Sigmoid colon (tissue), 4 donors: Measurements from ENCODE around the gene CAPN10.

Experiments used
- CTCF ChIP-seq, 4 experiments: fragments of 450-650 bp in 3 of 4; fragments of 200-600 bp in 1 of 4; IDR thresholded peaks; one replicate each; pipeline ENCODE4 v1.5.1; 2016 to 2019; ENCODE audit warnings: antibody characterized with exemption in 4 of 4, mild to moderate bottlenecking in 3 of 4, moderate library complexity in 2 of 4
- EP300 ChIP-seq, 4 donors: sonication (generic); formaldehyde crosslinking; IDR thresholded peaks; one replicate each; pipeline ENCODE4 v1.6.1; 2017; ENCODE audit warnings: antibody characterized with exemption in 4 of 4
- POLR2A ChIP-seq, 2 donors: fragments of 450-650 bp; IDR thresholded peaks; one replicate each; pipeline ENCODE4 v1.6.1; 2016; ENCODE audit warnings: antibody characterized with exemption in 2 of 2, mild to moderate bottlenecking in 2 of 2, moderate library complexity in 2 of 2
- POLR2AphosphoS5 ChIP-seq, 4 donors: sonication (generic); formaldehyde crosslinking; IDR thresholded peaks; one replicate each; pipeline ENCODE4 v1.6.1; 2017; ENCODE audit warnings: antibody characterized with exemption in 4 of 4

GRCh38 chr2:240631548-240632305 is 45.2 kb downstream of the CAPN10 start:
- no peak for TF ChIP-seq CTCF (IDR thresholded peaks at IDR 0.05)
- no peak for TF ChIP-seq EP300 (IDR thresholded peaks at IDR 0.05)
- no peak for TF ChIP-seq POLR2AphosphoS5 (IDR thresholded peaks at IDR 0.05)
- no peak for TF ChIP-seq POLR2A (IDR thresholded peaks at IDR 0.05)
